Skeletal muscle tissue (tissue), 4 donors: Measurements from ENCODE around the gene PHLDA3. TPM values are rescaled to one million over a fixed set of nuclear protein-coding genes. Genes with fewer than 3 reads are reported as not detected.

Source experiments
- H3K27ac ChIP-seq: one replicate; pipeline ENCODE4 v1.7.0; 2013; ENCODE audit warnings: mild to moderate bottlenecking, low read depth, low read length, inconsistent platforms
- H3K27me3 ChIP-seq, 3 donors: one replicate each; pipeline ENCODE4 v1.7.0; 2013; ENCODE audit warnings: low read length in 3 of 3; ENCODE audit not compliant: control insufficient read depth in 3 of 3, insufficient read depth in 3 of 3
- H3K36me3 ChIP-seq, 3 donors: one replicate each; pipeline ENCODE4 v1.7.0; 2013; ENCODE audit warnings: low read length in 3 of 3; ENCODE audit not compliant: control insufficient read depth in 3 of 3, insufficient read depth in 3 of 3
- H3K4me1 ChIP-seq, 3 donors: one replicate each; pipeline ENCODE4 v1.7.0; 2013; ENCODE audit warnings: low read length in 3 of 3, mild to moderate bottlenecking in 3 of 3; ENCODE audit not compliant: control insufficient read depth in 3 of 3, insufficient read depth in 3 of 3
- H3K4me3 ChIP-seq, 3 donors: one replicate each; pipeline ENCODE4 v1.7.0; 2013; ENCODE audit warnings: low read length in 3 of 3
- H3K9ac ChIP-seq, 3 donors: one replicate each; pipeline ENCODE4 v1.7.0; 2013; ENCODE audit warnings: low read length in 3 of 3, mild to moderate bottlenecking in 3 of 3, moderate library complexity in 2 of 3, low read depth in 1 of 3
- H3K9me3 ChIP-seq, 3 donors: one replicate each; pipeline ENCODE4 v1.7.0; 2013; ENCODE audit warnings: low read length in 3 of 3; ENCODE audit not compliant: control insufficient read depth in 3 of 3
- total RNA-seq: library from RNA; depleted of rRNA; stranded (reverse); fragments of >200 nt; gene quantifications from one replicate; pipeline ENCODE4 v1.2.3, GENCODE V29; 2014
- donor health status: Osteomylitis.

PHLDA3 gene
- total RNA-seq, 1 donor from 2014 or later = 8.9 TPM

DNA sequence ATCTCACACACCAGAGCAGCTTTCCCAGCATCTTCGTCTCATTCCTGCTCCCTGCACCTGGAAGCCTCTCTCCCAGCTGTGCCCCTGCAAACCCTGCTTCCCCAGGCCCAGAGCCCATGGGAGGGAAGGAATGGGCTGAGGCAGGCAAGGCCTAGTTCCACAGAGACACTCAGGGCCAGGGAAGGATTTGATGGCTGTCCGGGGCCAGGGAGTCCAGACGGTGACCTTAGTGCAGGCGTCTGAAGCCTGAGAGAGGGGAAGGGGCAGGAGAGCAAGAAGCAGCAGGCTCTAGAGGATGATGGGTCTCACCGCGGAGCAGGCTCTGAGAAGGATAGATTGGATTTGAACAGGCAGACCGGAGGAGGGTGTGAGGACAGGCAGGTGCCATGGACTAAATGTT lies 25.2 kb downstream of the PHLDA3 start:
- Histone ChIP-seq H3K27ac (no peak overlapping the region), H3K4me1 (peaks cover 6 to 11% (median 10%) of the 10 kb centered on the region in 3 donors), H3K4me3 (no peak overlapping the region)

DNA sequence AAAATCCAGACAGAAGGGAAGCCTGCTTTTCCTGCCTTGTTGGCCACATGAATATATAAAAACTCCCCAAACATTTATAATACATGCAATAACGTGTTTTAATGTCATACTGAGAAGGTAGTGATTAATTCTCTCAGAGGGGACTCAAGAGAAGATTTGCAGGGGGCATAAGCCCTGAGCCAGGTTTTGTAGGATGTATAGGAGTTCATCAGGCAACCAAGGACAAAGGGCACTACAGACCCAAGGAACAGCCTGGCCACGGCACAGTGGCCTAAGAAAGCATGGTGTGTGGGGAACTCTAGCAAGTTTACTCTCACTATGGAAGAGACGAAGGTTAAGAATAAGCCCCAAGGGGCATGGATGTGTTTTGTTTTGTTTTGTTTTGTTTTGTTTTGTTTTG lies 32.0 kb downstream of the PHLDA3 start:
- no peak overlapping the region for H3K27ac ChIP-seq
- H3K9ac ChIP-seq = no peak overlapping the region
- H3K36me3 ChIP-seq = no peaks in the 10 kb centered on the region
- H3K4me3 ChIP-seq = no peak overlapping the region
- H3K4me1 ChIP-seq = peaks cover 9 to 10% (median 9%) of the 10 kb centered on the region in 3 donors
- no peaks in the 10 kb centered on the region for H3K9me3 ChIP-seq
- no peaks in the 10 kb centered on the region for H3K27me3 ChIP-seq

More for the DNA sequence above, 25.2 kb downstream of the PHLDA3 start:
- H3K27me3 ChIP-seq = no peaks in the 10 kb centered on the region
- no peak overlapping the region for H3K9ac ChIP-seq
- no peaks in the 10 kb centered on the region for H3K9me3 ChIP-seq
- H3K36me3 ChIP-seq = no peaks in the 10 kb centered on the region

DNA sequence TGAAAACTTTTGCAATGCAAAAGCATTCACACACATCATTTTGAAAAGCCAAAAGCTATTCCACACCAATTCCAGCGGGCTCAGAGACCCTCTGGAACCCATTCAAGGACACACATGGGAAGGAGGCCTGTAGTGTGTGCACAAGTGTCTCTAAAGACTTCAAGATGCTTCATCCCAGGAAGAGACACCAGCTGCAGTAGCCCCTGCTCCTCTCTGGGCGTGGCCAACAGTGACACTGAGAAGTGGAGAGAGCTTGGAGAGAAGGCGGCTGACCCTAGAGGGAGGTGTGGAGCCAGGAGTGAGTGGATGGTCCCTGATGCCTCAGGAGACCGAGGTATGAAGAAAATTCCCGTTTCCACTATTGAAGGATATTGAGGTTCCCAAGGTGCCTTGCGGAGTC lies 32.6 kb downstream of the PHLDA3 start:
- no peaks in the 10 kb centered on the region for H3K27me3 ChIP-seq
- no peaks in the 10 kb centered on the region for H3K36me3 ChIP-seq
- peaks cover 9 to 13% (median 13%) of the 10 kb centered on the region in 3 donors for H3K4me1 ChIP-seq
- peak overlapping the region in 1 of 3 donors; percentile 27 for H3K9ac ChIP-seq
- H3K27ac ChIP-seq = peak overlapping the region; percentile 0
- no peak overlapping the region for H3K4me3 ChIP-seq
- H3K9me3 ChIP-seq = no peaks in the 10 kb centered on the region

DNA sequence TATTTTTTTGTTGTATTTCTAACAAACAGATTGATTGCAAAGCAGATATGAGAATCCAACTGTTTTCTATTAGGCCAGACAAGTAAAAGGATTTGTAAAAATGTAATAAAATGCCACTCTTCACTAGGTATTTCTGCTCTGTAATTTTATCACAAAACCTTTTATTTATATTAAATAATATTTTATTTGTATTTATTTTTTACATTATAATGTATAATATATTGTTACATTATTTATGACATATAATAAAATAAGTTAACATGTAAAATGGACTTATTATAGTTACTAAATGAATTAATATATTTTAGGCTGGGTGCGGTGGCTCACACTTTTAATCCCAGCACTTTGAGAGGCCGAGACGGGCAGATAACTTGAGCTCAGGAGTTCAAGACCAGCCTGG lies 34.7 kb downstream of the PHLDA3 start:
- Histone ChIP-seq H3K9me3 (no peaks in the 10 kb centered on the region), H3K9ac (no peak overlapping the region), H3K4me3 (no peak overlapping the region), H3K27ac (no peak overlapping the region), H3K27me3 (no peaks in the 10 kb centered on the region), H3K36me3 (no peaks in the 10 kb centered on the region), H3K4me1 (peaks cover 17 to 32% (median 26%) of the 10 kb centered on the region in 3 donors)

DNA sequence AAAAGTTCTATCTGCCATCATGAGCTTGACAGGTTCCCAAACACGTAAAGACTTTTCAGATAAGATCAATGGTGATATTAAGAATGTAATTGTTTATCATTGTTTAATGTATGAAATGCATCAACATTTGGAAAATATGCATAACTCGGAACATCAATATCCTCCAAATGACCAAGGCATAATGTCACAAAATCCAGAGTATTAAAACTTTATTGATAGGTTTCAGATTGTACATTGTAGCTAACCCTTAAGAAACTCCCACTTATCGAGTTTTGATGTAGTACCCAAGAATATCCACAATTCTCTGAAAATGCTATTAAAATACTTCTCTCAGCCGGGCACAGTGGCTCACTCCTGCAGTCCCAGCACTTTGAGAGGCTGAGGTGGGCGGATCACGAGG lies 35.4 kb downstream of the PHLDA3 start:
- H3K27ac ChIP-seq = no peak overlapping the region
- peaks cover 17 to 36% (median 30%) of the 10 kb centered on the region in 3 donors for H3K4me1 ChIP-seq
- H3K36me3 ChIP-seq = no peaks in the 10 kb centered on the region

DNA sequence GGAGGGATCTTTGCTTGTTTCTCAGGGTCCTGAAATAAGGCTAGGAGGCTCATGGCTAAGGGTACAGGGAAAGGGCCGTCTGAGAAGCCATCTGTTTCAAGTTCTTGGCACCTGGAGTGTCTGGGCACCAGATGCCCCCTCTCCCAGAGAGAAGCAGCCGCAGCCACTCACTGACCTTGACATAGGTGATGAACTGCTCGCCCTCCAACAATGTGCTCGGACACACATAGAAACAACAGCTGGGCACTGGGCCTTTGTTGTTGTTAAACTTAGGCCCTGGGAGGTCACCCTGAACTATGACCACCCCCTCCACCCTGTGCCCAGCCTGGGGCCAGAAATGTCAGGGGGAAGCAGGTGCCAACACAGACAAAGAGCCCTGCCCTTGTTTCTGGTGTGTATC lies 38.2 kb downstream of the PHLDA3 start:
- Histone ChIP-seq H3K9ac (peak overlapping the region; percentile 52 to 87 (median 65)), H3K4me3 (peak overlapping the region in 1 of 3 donors; percentile 72), H3K4me1 (peaks cover 27 to 48% (median 43%) of the 10 kb centered on the region in 3 donors), H3K36me3 (no peaks in the 10 kb centered on the region), H3K9me3 (no peaks in the 10 kb centered on the region), H3K27me3 (no peaks in the 10 kb centered on the region), H3K27ac (peak overlapping the region; percentile 97)

More for the DNA sequence above, 35.4 kb downstream of the PHLDA3 start:
- Histone ChIP-seq H3K27me3 (no peaks in the 10 kb centered on the region), H3K9ac (no peak overlapping the region), H3K9me3 (no peaks in the 10 kb centered on the region), H3K4me3 (no peak overlapping the region)

DNA sequence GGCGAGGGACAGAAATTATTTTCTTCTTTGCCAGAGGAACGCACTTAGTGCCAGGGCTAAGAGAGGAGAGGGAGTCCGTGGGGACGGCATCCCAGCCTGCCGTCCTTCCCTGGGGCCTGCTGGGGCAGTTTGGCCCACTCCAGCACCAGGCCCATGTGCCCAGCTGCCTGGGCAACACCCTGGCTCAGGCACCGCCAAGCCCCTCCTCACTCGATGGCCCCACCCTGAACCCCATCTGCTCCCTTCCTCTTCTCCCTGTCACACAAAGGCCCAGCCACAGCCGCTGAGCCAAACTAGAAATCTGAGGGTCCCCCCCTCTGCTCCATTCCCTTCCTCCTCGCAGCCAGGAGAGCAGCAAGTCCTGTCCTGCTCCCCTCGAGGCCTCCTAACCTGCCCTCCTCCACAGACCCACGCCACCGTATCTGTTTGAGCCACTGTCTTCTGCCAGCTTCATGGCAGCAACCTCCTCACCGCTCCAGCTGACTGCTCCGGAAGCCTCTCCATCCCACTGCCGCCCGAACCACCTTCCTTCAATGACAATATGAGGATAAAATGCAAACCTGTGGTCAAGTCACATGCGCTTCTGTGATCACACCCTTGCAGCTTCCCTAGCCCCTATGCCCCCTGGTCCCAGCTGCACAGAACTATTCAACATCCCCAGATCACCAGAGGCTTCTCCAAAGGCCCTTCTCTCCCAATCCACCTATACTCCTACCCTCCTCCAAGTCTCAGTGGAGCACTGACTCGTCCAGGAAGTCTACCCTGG lies 39.1 kb downstream of the PHLDA3 start:
- no peaks in the 10 kb centered on the region for H3K27me3 ChIP-seq
- peak overlapping the region; percentile 97 for H3K27ac ChIP-seq
- H3K4me1 ChIP-seq = peaks cover 25 to 54% (median 48%) of the 10 kb centered on the region in 3 donors
- H3K4me3 ChIP-seq = peak overlapping the region in 2 of 3 donors; percentile 49 to 72
- H3K9ac ChIP-seq = peak overlapping the region; percentile 65 to 87 (median 71)
- no peaks in the 10 kb centered on the region for H3K36me3 ChIP-seq
- H3K9me3 ChIP-seq = no peaks in the 10 kb centered on the region

DNA sequence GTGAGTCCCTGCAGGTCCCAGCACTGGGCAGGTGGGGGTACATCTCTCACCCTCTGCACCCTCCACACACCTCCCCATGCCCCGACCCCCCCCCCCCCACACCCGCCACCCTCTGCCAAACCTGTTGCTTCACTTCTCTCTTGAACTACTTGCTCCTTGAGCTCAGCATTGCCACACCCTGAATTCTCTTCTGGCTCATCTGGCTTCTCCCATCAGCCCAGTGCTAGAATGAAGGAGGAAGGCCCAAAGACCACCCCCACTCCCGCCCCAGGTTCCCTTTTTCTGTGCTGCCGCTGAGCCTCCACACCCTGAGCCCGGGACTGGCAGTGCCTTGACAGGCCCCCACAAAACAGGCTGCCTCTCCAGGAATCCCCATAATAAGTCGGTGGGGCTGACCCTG lies 41.0 kb downstream of the PHLDA3 start:
- H3K4me1 ChIP-seq = peaks cover 42 to 68% (median 62%) of the 10 kb centered on the region in 3 donors
- peak overlapping the region in 2 of 3 donors; percentile 71 to 87 for H3K9ac ChIP-seq
- H3K4me3 ChIP-seq = peak overlapping the region in 2 of 3 donors; percentile 52 to 72
- no peaks in the 10 kb centered on the region for H3K27me3 ChIP-seq
- no peaks in the 10 kb centered on the region for H3K36me3 ChIP-seq
- H3K9me3 ChIP-seq = no peaks in the 10 kb centered on the region
- peak overlapping the region; percentile 97 for H3K27ac ChIP-seq

DNA sequence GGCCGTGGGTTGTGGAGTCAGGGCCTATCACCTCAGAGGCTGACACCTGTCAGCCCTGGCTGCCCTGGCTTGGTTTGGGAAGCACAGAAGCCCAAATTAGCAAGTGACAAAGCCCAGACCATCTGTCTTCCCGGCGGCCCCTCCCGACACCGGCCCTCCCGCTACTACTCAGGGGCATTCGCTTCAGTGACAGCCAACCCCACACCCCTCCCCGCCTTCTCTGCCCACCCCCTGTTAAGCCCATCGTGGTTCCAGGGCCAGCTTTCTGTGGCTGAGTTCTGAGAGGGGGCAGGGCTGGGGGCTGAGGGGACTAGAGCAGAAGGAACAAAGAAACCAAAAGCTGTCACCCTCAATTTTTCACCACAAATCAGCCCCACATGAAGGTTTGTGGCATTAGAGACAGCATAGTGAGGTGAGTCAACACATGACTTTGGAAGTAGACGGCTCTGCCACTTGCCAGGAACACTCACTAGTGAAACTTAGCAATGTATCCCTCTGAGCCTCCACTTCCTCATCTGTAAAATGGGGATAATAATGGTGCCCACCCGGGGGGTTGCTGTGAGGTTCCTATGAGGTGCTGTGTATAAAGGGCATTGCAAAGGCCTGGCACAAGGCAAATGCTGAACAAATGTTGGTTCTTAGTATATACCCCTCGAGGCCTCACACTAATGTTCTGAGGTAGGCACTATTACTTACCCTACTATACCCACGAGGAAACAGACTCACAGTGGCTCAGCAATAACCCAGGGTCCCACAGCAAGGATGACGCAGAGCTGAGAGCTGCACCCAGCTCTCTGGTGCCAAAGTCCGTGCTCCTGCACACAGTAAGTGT lies 42.3 kb downstream of the PHLDA3 start:
- H3K4me1 ChIP-seq = peaks cover 52 to 77% (median 73%) of the 10 kb centered on the region in 3 donors
- peak overlapping the region; percentile 73 to 85 (median 76) for H3K9ac ChIP-seq
- peak overlapping the region; percentile 97 for H3K27ac ChIP-seq
- no peaks in the 10 kb centered on the region for H3K9me3 ChIP-seq
- no peaks in the 10 kb centered on the region for H3K36me3 ChIP-seq
- H3K4me3 ChIP-seq = peak overlapping the region in 2 of 3 donors; percentile 31 to 41
- no peaks in the 10 kb centered on the region for H3K27me3 ChIP-seq
